Measurements from ENCODE around the gene CACNA1G.

DNA sequence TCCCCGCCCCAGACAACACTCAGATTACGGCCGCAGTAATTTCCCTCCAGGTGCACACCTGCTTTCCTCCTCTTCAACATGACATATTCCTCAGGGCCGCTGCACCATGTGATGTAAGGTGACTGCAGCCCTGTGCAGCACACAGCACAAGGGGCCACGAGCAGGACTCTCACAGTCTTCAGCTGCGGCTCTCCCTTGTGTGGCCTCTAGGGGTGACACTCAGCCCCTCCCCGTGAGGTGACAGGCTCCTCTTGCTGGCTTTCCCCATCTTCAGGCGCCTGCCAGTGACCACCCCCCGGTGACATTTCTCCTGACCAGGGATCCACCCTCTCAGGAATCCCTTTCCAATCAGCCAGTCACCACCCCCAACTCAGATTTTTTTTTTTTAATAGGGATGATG lies 42.8 kb downstream of the CACNA1G start:
- TF ChIP-seq, protein P1, sequence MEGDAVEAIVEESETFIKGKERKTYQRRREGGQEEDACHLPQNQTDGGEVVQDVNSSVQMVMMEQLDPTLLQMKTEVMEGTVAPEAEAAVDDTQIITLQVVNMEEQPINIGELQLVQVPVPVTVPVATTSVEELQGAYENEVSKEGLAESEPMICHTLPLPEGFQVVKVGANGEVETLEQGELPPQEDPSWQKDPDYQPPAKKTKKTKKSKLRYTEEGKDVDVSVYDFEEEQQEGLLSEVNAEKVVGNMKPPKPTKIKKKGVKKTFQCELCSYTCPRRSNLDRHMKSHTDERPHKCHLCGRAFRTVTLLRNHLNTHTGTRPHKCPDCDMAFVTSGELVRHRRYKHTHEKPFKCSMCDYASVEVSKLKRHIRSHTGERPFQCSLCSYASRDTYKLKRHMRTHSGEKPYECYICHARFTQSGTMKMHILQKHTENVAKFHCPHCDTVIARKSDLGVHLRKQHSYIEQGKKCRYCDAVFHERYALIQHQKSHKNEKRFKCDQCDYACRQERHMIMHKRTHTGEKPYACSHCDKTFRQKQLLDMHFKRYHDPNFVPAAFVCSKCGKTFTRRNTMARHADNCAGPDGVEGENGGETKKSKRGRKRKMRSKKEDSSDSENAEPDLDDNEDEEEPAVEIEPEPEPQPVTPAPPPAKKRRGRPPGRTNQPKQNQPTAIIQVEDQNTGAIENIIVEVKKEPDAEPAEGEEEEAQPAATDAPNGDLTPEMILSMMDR (IDR thresholded peaks at IDR 0.05) = no peak
- TF ChIP-seq POLR2A (IDR thresholded peaks at IDR 0.05) = no peak

Data from right lobe of liver (tissue), 4 donors.